Gastroesophageal sphincter (tissue), 3 donors: ENCODE results near the gene PLAAT2.

Experiments used
- CTCF ChIP-seq, 4 experiments: fragments of 200-600 bp in 2 of 4; fragments of 450-650 bp in 2 of 4; sonication (generic) in 1 of 4; IDR thresholded peaks; one replicate each; pipeline ENCODE4 v1.5.1; 2017 to 2019; ENCODE audit warnings: antibody characterized with exemption in 4 of 4, mild to moderate bottlenecking in 2 of 4, moderate library complexity in 2 of 4
- EP300 ChIP-seq: sonication (generic); formaldehyde crosslinking; IDR thresholded peaks from one replicate; pipeline ENCODE4 v1.6.1; 2017; ENCODE audit warnings: antibody characterized with exemption, mild to moderate bottlenecking

- TF ChIP-seq CTCF (IDR thresholded peaks at IDR 0.05) (no peak), EP300 (no peak)
Observed at GRCh38 chr11:63547061-63547460, 16.1 kb downstream of the PLAAT2 start.
